ENCODE measurements around the gene OLFM1.

DNA sequence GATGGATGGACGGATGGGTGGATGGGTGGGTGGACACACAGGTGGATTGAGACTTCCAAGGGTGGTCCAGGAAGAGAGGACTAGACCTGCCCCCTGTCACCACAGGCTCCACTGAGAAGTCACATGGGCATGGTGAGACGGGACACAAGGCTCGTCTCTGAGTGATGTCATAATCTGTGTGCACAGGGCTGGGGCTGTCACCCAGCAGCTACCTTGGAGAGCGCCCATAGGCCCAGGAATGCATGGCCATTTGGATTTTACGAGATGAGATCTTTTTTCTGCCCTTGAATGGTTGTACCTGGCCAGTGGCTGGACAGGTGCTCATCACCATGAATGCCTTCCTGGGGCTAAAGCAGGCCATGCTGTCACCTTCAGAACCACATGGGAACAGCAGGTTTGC, 3.1 kb downstream of the OLFM1 start:
- TF ChIP-seq, protein P1, sequence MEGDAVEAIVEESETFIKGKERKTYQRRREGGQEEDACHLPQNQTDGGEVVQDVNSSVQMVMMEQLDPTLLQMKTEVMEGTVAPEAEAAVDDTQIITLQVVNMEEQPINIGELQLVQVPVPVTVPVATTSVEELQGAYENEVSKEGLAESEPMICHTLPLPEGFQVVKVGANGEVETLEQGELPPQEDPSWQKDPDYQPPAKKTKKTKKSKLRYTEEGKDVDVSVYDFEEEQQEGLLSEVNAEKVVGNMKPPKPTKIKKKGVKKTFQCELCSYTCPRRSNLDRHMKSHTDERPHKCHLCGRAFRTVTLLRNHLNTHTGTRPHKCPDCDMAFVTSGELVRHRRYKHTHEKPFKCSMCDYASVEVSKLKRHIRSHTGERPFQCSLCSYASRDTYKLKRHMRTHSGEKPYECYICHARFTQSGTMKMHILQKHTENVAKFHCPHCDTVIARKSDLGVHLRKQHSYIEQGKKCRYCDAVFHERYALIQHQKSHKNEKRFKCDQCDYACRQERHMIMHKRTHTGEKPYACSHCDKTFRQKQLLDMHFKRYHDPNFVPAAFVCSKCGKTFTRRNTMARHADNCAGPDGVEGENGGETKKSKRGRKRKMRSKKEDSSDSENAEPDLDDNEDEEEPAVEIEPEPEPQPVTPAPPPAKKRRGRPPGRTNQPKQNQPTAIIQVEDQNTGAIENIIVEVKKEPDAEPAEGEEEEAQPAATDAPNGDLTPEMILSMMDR (IDR thresholded peaks at IDR 0.05; ENCODE audit: insufficient read depth, low read depth, low read length) = no peak
- TF ChIP-seq EZH2 (IDR thresholded peaks at IDR 0.05; ENCODE audit: insufficient read depth, low read length) = no peak

Data from astrocyte (in vitro differentiated cells and primary cell).